Fibroblast of skin of right quadriceps (primary cell): ENCODE results near the gene IGLON5.

Experiments
- DNase-seq: peaks from one replicate; pipeline ENCODE4 v3.0.0-alpha.2; 2013

The IGLON5 gene

DNA sequence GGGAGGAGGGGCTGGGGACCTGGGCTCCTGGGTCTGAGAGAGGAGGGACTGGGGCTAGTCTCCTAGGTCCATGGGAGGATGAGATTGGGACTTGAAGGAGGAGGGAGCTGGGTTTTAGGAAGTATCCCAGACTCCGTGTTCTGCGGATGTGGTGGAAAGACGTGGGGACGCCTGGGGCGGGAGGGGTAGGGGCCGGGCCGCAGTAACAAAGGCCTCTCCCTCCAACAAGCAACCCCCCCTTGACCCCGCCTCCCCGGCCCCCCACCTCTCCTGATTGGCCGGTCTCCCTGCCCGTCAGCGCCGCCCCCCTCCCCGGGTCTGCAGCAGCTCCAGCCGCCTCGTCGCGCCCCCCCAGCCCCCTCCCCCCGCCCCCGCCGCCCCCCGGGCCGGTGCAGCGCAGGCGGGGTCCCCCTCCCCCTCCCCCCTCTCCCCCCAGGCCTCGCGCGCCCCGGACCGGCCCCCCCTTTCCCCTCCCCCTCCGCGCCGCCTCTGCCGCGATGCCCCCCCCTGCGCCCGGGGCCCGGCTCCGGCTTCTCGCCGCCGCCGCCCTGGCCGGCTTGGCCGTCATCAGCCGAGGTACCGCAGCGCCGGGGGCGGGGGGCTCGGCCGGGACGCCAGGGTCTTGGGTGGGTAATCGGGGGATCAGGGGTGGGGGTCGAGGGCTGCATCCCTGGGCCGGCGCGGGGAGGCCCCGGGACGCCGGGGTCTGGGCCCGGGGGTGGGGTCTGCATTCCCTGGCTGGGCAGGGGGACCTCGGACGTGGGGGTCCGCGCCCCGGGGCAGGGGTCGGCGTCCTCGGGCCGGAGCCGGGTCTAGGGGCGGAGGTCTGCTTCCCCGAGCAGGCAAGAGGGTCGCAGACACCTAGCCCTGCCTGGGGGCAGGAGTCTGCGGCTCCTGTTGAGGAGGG, at the start of gene IGLON5:
TSS of gene IGLON5 (plus strand) at position 294 of the 907 bp plus-strand sequence. CDS start at position 498, 204 bp downstream.
- no peak for DNase-seq

DNA sequence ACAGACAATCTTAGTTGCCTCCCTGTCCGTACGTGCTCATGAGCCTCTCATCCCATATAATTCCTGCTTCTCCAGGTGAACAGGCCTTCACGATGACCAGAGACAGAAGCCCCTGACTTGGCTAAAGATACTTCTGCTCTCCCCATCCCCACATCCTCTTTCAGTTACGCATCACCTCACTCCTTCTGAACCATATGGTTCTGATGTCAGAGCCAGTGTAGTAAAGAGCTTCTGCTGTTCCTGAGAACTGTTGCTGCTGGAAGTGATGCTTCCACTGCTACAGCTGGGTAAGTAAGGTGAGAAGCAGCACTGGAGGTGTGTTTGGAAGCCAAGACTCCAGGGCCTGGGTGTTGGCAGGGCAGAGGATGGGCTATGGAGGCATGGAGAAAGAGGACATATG, 47.6 kb upstream of the IGLON5 start:
- no peak for DNase-seq

DNA sequence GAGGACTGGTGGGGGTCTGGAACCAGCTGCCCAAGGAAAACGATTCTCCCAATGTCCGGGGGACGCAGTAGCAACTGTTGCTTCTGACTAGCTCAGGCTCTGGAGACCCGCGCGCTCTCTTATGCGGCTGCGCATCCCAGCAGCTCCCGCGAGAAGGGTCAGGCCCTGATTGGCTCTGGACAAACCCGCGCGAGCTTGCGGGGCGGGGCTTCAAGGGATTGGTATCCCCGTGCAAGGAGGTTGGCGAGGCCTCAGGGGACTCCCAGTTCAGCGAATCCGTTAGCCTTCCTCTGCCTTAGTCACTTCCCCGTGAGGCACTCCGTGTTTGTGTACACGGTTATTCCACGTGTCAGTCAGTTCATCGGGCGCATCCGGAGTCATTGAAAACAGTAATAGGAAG, 40.4 kb upstream of the IGLON5 start:
- no peak for DNase-seq

DNA sequence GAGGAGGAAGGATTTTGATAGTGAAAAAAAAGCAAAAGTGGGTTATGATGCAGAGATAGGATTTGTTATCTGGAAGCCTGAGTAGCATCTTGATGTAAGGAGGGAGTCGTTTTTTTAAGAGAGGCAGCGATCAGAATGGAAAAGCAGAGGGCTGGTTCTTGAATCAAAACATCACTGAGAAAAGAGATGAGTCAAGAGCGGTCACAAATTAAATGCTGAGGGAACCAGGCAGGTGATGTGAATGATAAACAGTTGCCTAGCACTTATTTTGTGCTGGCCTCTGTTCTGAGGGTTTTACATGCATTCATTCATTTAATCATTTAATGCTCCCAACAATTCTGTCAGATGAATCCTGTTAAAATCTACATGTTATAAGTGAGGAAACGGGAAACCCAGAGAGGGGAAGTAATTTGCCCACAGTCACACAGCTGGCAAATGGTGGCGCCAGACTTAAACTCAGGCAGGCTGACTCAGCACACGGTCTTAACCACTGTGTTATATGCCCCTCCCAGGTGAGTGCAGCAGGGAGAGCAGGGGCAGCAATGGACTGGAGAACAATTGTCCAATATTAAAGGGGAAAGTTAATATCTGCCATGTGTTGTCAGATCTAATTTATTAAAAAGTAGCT, 39.1 kb upstream of the IGLON5 start:
- no peak for DNase-seq

DNA sequence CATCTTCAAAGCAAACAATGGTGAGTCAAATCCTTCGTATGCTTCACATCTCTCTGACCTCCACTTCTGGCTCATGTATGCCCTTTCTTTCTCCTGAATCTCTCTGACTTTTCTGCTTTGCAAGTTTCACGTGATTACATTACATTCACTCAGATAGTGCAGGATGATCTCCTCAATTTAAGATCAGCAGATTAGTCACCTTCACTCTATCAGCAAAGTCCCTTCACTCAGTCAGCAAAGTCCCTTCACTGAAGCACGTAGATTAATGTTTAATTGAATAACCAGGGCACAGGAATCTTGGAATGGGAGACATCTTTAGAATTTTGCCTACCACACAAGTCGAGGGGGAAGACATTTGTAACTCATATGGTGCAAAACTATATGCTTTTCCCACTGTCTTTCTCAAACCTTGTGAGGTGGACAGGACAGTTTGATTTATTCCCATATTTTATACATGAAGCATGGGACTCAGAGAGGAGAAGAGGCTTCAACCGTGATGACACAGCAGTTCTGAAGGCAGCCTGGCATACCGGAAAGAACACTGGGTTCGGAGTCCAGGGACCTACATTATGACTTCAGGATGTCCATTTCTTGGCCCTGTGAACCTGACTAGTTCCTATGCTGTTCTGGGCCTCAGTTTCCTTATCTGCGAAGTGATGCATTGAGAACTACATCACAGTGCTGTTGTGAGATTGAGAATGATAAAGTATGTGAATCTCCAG, 37.2 kb upstream of the IGLON5 start:
- DNase-seq: no peak

DNA sequence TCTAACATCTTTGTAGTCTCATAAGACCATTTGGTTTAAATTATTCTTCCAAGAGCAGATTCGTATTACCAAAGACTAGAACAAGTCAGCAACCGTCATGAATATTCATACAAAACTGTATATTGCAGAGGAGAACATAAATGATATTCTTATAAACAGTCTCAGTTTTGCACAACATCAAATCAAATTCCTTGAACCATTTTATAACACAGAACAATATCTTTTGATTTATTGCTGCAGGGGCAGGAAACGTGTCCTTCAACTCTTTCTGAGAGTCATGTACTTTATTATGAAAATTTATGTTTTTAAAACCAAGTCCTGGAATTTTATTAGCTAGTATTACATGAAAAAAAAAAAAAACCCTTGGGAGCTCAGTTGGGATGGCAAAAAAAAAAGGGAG, 34.3 kb upstream of the IGLON5 start:
- DNase-seq: no peak

DNA sequence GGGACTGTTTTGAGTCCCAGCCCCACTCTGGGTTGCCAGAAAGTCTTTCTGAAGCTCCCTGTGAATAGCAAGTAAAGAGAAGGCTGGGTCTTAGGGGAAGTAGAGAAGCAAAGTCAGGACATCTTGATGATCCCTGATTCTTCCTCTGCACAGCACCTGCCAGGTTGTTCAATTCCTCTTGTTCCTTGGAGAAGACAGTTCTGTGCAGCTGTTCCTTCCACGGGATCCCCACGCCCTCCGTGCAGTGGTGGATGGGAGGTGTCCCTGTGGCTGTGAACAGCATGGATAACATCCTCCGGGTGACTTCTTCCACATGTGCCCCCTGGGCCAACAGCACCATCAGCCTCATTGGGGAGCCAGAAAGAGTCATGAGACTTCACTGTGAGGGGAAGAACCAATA, 29.1 kb upstream of the IGLON5 start:
- DNase-seq: no peak

DNA sequence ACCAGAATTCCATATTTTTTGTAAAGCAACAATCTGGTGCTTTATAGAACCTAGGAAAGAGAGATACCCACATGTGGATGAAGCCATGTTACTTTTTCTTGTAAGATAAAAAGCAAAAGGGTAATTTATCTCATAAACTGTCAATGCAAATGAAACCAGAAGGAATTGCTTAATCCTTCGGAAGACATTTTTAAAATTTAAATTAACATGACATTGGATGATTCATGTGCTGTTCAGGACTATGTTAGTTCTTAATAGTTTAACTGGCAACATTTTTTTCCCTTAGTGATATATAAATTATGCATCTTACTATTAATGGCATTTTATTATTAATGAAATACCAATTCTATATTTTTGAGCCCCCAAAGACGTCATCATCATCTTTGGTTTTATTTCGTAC, 25.8 kb upstream of the IGLON5 start:
- no peak for DNase-seq

DNA sequence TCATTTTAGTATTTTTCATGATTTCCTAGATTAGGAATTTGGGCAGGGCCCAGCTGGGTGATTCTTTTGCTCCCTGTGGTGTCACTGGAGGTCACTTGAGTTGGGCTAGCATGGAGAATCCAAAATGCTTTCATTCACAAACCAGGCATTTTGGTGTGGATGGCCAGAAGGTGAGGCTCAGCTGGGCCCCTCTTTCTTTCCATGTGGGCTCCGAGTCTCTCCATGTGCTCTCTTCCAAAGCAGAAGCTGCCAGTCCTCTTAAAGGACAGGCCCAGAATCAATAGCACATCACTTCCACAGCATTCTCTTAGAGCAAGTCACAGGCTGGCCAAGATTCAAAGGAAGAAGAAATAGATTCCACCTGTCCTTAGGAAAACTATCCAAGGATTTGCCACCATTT, 21.8 kb upstream of the IGLON5 start:
- DNase-seq: no peak

DNA sequence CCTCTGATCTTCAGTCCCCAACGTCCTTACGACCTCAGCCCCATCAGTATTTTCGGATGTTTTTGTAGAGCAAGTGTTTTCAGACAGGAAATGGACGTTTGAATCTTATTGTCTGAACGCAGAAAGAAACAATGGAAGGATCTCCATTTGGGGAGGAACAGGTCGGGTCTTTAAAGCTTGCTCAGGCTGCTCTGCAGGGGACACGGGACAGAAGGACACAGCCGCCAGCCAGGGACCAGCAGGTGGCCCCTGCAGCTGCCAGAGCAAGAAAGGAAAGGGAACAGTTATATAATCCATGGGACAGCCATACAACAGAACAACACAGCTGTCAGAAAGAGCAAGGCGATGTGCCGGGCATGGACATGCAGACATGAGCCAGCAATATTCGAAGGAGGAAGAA, 18.5 kb upstream of the IGLON5 start:
- no peak for DNase-seq

DNA sequence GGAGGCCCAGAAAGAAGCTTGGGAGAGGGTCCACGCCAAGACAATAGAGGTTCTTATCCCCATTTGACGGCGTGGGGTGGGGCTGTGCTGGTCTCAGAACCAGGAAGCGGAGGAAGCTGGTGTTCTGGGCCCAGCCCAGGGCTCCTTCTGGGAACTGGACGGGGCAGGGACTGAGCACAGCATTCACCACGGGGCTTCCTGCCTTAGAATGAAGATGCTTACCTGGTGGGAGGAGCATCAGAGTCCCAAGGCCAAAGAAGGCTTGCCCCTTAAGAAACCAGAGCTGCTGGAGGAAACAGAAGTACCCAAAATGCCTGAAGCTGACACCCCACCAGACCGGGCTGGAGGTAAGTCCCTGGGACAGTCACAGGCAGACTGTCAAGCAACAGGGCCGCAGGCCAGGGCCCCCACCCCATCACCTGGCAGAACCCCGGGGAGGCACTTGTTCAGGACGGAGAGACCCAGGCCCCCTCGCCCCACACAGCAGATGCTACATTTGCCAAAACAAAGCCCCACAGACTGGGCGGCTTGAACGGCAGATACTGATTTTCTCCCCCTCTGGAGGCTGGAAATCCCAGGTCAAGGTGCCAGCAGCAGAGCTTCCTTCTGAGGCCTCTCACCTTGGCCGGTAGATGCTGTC, 17.8 kb upstream of the IGLON5 start:
- no peak for DNase-seq

DNA sequence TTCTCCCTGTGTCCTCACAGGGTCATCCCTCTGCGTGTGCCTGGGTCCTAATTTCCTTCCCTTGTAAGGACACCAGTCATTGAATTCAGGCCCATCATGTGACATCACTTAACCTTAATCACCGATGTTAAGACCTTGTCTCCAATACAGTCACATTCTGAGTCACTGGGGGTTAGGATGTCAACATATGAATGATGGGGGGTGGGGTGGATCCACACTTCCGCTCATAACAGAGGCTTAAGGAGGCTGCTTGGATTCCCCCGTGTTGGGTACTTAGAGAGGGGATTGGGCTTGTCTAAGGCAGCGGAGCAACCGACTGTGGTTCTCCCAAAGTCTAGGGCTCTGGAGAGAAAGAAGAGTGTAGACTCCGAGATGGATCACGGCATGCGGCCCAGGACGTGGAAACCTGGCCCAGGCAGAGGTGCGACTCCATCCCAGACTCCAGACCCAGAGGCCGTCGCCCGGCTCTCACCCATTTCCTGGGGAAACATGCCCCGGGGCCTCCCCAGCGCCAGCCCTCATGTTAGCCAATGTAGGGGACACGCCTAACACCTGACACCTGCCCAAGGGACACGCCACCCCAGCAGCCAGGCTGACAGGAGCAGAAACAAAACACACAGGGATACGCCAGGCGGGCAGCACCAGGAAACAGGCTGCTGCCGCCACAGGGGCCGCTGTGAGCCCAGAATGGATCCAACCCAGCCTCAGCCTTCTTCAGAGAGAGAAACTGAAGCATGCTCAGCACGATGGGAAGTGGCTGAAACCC, 17.1 kb upstream of the IGLON5 start:
- DNase-seq: no peak

DNA sequence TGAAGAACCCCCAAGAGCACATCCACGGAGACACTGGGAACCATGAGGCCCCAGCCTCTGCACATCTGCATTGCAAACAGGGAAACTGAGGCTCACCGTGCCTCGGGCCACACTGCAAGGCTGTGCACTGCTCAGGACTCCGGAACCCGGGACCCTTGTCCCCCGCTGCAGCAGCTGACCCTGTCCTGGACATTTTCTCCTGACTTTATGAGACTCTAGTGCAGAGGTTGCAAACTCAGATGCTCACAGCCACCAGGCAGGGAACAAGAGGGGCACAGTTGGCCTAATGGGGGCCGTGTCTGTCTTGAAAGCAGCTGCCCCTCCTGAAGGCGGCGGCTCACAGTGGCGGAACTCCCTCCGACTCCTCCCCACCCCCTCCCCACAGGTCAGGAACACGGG, 16.5 kb upstream of the IGLON5 start:
- DNase-seq: no peak

DNA sequence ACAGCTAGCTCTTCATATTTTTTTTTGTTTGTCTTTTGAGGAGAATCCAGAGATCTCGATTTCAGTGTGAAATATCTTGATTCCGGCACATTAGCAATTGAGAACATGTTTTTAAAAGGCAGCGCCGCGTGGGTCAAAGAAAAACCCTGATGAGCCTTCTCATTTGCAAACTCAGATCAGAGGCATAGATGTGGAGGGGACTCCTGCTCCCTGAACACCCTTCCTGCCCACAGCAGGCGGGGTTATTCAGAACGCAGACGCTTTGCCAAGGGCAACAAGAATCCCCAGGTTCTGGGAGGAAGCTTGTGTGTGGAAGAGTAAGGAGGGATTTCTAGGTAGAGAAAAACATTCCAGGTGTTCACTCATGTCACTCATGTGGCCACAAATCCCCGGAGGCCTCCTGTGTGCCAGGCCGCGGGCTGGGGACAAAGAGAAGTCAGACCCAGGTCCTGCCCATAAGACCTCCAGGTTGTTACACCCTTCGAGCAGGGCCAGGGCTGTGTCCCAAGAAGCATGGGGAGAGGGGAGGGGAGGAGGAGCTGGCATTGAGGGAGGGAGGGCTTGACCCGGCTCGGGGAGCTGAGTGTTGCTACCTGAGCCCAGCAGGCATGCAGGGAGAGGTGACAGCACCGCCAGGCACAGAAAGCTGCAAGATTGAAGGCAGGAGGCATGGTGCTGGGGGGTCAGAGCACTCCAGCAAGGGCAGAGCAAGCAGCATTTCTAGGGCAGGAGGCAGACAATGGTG, 15.9 kb upstream of the IGLON5 start:
- DNase-seq: no peak

DNA sequence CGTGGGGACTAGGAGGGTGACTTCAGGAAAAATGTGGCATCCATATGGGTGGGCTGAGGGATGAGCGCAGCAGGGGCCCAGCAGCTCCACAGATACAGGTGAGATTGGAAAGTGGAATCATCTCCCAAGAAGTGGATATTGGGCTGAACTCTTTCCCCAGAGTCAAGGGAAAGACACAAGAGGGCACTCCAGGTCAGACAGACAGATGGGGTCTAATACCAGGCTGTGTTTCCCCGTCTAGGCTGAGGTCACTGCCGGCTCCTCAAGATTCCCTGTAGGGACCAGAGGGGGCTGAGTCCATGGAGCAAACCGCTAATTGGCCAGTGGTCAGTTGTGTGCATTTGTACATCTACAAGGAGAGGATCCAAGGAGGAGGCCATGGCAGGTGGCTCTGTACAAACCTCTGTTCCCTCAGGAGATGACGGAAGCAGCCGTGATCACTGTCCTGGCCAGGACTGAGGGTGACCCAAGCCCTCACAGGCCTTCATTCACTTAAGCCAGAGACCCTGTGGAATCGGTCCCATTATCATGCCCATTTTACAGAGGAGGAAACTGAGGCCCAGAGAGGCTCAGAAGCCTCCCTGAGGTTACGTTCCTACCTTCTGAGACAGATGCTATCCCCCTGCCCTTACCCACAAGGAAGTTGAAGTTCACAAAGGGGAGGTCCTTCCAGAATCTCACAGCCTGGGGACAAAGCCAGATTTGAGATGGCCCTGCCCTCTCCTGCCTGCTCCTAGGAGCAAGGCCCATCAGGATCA, 14.9 kb upstream of the IGLON5 start:
- DNase-seq: no peak

DNA sequence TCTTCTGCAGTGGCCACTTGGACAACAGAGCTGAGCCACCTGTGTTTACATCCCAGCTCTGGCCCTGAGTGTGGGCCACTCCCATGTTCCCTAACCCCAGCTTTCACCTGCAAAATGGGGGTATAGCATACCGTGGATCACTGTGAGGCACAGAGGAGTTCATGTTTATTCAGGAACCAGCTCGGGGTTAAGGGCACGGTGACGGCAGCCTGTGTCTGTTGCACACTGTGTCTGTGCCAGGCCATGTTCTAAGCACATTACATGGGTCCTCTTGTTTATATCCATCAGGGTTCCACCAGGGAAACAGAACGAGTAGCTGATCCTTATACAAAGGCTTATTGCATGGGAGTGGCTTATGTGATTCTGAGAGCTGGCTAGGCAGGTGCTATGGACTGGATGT, 14.0 kb upstream of the IGLON5 start:
- DNase-seq: no peak

DNA sequence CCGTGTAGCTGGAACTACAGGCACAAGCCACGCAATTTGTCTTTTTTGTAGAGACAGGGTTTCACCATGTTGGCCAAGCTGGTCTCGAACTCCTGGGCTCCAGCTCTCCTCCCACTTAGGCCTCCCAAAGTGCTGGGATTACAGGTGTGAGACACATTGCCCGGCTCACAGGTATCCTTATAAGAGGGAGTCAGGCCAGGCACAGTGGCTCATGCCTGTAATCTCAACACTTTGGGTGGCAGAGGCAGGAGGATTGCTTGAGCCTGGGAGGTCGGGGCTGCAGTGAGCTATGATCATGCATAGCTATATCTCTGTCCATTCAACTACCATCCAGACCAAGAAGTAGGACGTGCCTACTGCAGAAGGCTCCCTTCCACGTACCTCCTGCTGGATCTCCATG, 10.2 kb upstream of the IGLON5 start:
- no peak for DNase-seq

DNA sequence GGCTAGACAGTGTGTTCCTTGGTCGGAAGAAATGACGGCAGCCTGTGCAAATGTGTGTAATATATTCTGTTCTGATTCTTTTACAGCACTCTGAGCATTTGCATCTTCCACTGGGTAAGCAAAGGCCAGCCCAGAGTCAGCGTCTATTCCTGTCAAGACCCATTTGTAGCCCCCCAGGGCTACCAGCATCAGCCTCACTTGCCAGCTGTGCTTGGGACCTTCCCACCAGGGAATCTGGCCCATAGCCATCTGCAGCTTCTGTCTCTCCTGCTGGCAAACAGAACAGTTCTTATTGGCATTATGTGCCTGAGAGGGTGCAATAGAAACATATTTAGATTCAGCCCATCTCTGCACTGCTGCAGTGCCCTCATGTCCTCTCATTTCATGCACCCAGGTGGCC, 6.0 kb upstream of the IGLON5 start:
- DNase-seq: no peak

DNA sequence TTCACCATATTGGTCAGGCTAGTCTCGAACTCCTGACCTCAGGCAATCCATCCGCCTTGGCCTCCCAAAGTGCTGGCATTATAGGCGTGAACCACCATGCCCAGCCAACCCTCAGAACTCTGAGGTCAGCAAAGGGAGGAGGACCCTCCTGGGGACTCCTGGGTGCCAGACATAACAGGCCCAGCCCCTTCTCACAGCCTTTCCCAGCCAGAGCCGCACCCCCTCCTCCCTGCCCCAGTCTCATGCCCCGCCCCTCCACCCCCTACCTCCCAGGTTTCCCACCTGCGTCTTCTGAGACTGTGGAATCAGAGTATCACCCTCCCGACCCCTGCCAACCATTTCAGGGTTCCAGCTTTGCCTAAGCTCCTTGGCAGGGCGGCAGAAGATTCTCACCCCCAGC, 5.2 kb downstream of the IGLON5 start:
- DNase-seq: no peak

DNA sequence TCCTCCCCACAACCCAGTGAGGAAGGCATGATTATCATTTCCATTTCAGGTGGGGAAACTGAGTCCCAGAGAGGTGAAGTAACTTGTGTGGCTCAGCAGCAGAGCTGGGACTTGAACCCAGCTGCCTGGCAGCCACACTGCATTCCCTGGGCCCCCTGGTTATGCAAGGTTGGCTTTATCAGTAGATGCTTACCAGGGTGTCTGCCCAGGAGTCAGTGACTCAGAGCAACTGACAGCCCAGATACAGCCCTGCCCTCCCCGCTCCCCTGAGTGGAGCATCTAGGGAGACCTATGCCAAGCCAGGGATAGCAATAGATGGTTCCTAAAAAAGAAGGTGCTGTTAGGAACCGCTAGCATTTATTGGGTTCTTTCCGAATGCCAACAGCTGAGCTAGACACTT, 5.9 kb downstream of the IGLON5 start:
- no peak for DNase-seq

DNA sequence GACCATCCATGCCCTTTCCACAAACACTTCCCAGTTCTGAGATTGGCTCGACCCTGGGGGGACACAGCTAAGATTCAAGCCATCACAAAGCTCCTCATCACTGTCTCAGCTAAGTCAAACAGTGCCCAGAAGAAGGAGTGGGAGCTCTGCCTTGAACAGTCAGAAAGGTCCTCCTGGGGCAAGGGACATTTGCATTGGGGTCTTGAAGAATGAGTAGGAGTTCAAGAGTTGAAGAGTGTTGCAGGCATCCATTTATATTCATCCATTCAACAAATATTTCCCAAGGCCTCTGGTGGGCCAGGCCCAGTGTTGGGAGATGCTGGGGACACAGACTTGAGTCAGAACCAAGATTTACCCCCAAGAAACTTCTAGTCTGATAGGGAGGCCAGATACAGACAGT, 6.5 kb downstream of the IGLON5 start:
- no peak for DNase-seq
